Left lung (tissue), 10 donors: ENCODE data around the gene LKAAEAR1. TPM values are rescaled to one million over a fixed set of nuclear protein-coding genes. Genes with fewer than 3 reads are reported as not detected.

Experiments
- ATAC-seq: fragments of 200-7000 bp; cut with Tn5 transposase; one replicate; pipeline ENCODE4 v1.9.1; 2020; ENCODE audit warnings: moderate library complexity
- DNase-seq, 4 donors: peaks; one replicate each; pipeline ENCODE4 v3.0.0-alpha.2; 2013 to 2020
- H3K27ac ChIP-seq, 2 donors: fragments of 200-600 bp; sonication (generic) in 1 of 2; one replicate each; pipeline versions ENCODE4 v1.5.0 to v1.8.0; 2020 to 2021
- H3K27me3 ChIP-seq, 2 donors: fragments of 200-600 bp; sonication (generic) in 1 of 2; one replicate each; pipeline versions ENCODE4 v1.5.0 to v1.8.0; 2020 to 2021
- H3K36me3 ChIP-seq, 2 donors: fragments of 200-600 bp; sonication (generic) in 1 of 2; one replicate each; pipeline versions ENCODE4 v1.5.0 to v1.8.0; 2020 to 2021
- H3K4me1 ChIP-seq, 2 donors: fragments of 200-600 bp; one replicate each; pipeline ENCODE4 v1.8.0; 2021
- H3K4me3 ChIP-seq, 2 donors: fragments of 200-600 bp; sonication (generic) in 1 of 2; one replicate each; pipeline versions ENCODE4 v1.5.0 to v1.8.0; 2020 to 2021; ENCODE audit warnings: mild to moderate bottlenecking in 1 of 2
- H3K9me3 ChIP-seq, 2 donors: fragments of 200-600 bp; sonication (generic) in 1 of 2; one replicate each; pipeline versions ENCODE4 v1.5.0 to v1.8.0; 2020 to 2021
- intact Hi-C, 2 donors: fragments of 100-400 bp; cut with DNase I; formaldehyde crosslinking; loops; one replicate each; pipeline versions ENCODE4 v1.11.2 to v1.14.2; 2022
- polyA plus RNA-seq, 6 donors: library from polyadenylated mRNA; unstranded; fragments of 120-200 nt; gene quantifications; one replicate each; pipeline ENCODE4 v1.2.1, GENCODE V29; 2013; ENCODE audit not compliant: insufficient read length in 6 of 6
- total RNA-seq, 2 donors: library from RNA; stranded (reverse); fragmentation: NEBNext Ultra II Directional; extraction: Animal tissue kit (Norgen Biotek cat#: 25700); gene quantifications; one replicate each; pipeline ENCODE4 v1.2.1, GENCODE V29; 2021
- TF ChIP-seq, protein P1 (sequence below), 2 donors: fragments of 200-600 bp; sonication (generic) in 1 of 2; IDR thresholded peaks; one replicate each; pipeline versions ENCODE4 v1.5.0 to v1.8.0; 2021; ENCODE audit warnings: antibody characterized with exemption in 2 of 2
- donor health status: DM: no; HTN: yes; CAD: no.
- donor health status: DM: no; HTN: no; CAD: no.

LKAAEAR1 gene
- total and polyA plus RNA-seq, 8 donors: 0.38 to 0.70 (median 0.45) TPM; not detected in 1

DNA sequence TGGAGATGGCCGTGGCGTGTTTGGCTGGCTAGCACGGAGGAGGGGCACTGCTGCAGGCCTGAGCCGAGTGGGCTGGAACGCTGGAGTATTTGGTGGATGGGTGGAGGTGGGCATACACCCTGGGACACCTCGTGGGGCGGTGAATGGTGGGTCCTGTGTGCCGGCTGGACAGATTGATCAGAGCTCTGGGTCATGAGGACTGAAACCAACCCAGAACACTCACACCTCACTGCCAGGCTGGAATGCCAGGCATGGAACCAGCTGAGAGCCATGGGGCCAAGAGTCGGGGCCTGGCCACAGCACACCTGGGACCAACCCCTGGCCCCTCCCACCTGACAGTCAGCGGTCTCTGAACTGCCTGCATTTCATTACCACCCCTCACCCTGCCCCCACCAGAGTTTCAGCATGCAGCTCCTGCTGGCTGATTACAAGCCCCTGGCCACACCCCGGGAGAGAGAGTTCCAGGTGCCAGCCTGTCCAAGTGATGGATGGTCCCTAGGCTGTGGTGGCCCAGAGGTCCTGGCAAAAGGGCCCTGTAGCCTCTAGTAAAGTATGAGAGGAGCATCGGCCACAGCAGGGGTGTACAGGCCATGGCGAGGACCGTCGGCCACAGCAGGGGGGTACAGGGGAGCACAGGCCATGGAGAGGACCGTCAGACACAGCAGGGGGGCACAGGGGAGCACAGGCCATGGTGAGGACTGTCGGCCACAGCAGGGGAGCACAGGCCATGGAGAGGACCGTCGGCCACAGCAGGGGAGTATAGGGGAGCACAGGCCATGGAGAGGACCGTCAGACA is 19.9 kb upstream of the LKAAEAR1 start:
- intact Hi-C loops: no loop called here
- ATAC-seq (no peak), DNase-seq (peak in 2 of 4 donors; percentile 17 to 57)
- Histone ChIP-seq H3K4me1 (peaks cover 6 to 14% of the 10 kb centered on the region in 2 donors), H3K27ac (no peak overlapping the region), H3K36me3 (peaks cover 0 to 7% of the 10 kb centered on the region in 2 donors), H3K9me3 (no peaks in the 10 kb centered on the region), H3K27me3 (peaks cover 26 to 72% of the 10 kb centered on the region in 2 donors), H3K4me3 (no peak overlapping the region)
- TF ChIP-seq, protein P1, sequence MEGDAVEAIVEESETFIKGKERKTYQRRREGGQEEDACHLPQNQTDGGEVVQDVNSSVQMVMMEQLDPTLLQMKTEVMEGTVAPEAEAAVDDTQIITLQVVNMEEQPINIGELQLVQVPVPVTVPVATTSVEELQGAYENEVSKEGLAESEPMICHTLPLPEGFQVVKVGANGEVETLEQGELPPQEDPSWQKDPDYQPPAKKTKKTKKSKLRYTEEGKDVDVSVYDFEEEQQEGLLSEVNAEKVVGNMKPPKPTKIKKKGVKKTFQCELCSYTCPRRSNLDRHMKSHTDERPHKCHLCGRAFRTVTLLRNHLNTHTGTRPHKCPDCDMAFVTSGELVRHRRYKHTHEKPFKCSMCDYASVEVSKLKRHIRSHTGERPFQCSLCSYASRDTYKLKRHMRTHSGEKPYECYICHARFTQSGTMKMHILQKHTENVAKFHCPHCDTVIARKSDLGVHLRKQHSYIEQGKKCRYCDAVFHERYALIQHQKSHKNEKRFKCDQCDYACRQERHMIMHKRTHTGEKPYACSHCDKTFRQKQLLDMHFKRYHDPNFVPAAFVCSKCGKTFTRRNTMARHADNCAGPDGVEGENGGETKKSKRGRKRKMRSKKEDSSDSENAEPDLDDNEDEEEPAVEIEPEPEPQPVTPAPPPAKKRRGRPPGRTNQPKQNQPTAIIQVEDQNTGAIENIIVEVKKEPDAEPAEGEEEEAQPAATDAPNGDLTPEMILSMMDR (IDR thresholded peaks at IDR 0.05): no peak

GRCh38 chr20:64102647-64103354 is 18.6 kb upstream of the LKAAEAR1 start:
- Histone ChIP-seq H3K27me3 (peaks cover 26 to 65% of the 10 kb centered on the region in 2 donors), H3K36me3 (peaks cover 0 to 20% of the 10 kb centered on the region in 2 donors), H3K4me3 (no peak overlapping the region), H3K9me3 (no peaks in the 10 kb centered on the region), H3K27ac (no peak overlapping the region), H3K4me1 (peaks cover 6 to 14% of the 10 kb centered on the region in 2 donors)
- ATAC-seq (no peak), DNase-seq (peak in 1 of 4 donors; percentile 72)
- TF ChIP-seq, protein P1 (IDR thresholded peaks at IDR 0.05): no peak
- intact Hi-C loops: no loop called here

DNA sequence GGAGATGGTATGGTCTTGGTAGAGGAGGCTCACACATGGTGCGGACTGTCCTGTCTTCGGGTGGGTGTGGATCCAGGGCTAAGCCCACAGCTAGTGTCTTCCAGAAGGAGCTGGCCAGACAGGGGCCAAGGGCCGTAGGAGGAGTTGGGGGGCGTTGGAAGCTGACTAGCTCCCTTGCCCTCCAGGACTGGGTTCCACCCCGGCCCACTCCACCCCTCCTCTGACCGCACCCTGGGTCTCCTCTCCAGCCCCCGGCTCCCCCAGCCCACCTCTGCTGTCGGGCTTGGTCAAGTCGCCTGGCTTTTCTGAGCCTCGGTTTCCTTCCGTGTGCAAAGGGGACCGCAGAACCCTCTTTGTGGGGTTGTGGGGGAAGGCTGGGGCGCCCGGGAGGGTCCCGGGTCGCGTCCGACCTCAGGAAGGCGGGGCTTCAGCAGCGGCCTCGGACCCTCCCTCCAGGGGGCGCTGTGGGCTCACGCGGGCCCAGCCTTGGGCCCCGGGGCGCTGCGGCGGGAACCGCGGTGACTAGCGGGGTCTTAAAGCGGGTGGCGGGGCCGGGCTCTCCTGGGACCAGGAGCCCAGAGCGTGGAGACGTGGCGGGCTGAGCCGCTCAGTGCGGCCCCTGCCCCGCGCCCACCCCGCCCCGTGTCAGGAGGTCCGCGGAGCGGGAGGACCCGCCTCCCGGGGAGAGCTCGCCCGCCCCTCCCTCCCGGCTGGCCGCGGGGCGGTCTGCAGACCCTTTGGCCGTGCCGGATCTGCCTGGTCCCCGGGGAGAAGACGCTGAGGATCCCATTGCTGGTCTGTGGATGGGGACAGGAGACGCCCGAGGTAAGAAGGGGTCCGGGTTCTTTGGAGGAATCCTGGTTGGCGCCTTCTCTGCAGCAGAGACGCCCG is 17.8 kb upstream of the LKAAEAR1 start:
- Histone ChIP-seq H3K4me3 (peak overlapping the region in 1 of 2 donors; percentile 18), H3K4me1 (peaks cover 6 to 14% of the 10 kb centered on the region in 2 donors), H3K27me3 (peaks cover 26 to 58% of the 10 kb centered on the region in 2 donors), H3K36me3 (peaks cover 0 to 23% of the 10 kb centered on the region in 2 donors), H3K27ac (no peak overlapping the region), H3K9me3 (no peaks in the 10 kb centered on the region)
- TF ChIP-seq, protein P1 (IDR thresholded peaks at IDR 0.05): peak; percentile 31 to 65
- peak in 1 of 4 donors; percentile 89 for DNase-seq
- peak; percentile 80 for ATAC-seq
- intact Hi-C loops: no loop called here

- H3K4me3 ChIP-seq: no peak overlapping the region
- peaks cover 26 to 53% of the 10 kb centered on the region in 2 donors for H3K27me3 ChIP-seq
- ATAC-seq (no peak), DNase-seq (peak in 1 of 4 donors; percentile 20)
- intact Hi-C loops: no loop called here
- H3K9me3 ChIP-seq: no peaks in the 10 kb centered on the region
- H3K36me3 ChIP-seq: peaks cover 0 to 23% of the 10 kb centered on the region in 2 donors
- TF ChIP-seq, protein P1 (IDR thresholded peaks at IDR 0.05): no peak
- H3K27ac ChIP-seq: no peak overlapping the region
- H3K4me1 ChIP-seq: peaks cover 6 to 14% of the 10 kb centered on the region in 2 donors
Measured at GRCh38 chr20:64100946-64101688, 16.9 kb upstream of the LKAAEAR1 start.
